HepG2 (cell line): Measurements from ENCODE around the gene IDNK. TPM values are rescaled to one million over a fixed set of nuclear protein-coding genes. Genes with fewer than 3 reads are reported as not detected.

Experiments used
- ARID2 ChIP-seq: sonication (generic); formaldehyde crosslinking; IDR thresholded peaks from 2 replicates; pipeline ENCODE4 v1.8.1; 2022; ENCODE audit warnings: mild to moderate bottlenecking, missing genetic modification reagents, borderline replicate concordance
- CREB1 ChIP-seq, 2 experiments: fragments of 450-650 bp in 1 of 2; IDR thresholded peaks; 2 replicates each; pipeline ENCODE4 v1.6.1; 2016 to 2017; ENCODE audit warnings: control low read depth in 1 of 2, mild to moderate bottlenecking in 1 of 2, missing compliant biosample characterization in 1 of 2, missing genetic modification characterization in 1 of 2
- GABPB1 ChIP-seq: IDR thresholded peaks from 2 replicates; pipeline ENCODE4 v1.6.1; 2016; ENCODE audit warnings: mild to moderate bottlenecking, missing genetic modification reagents, moderate library complexity, missing compliant biosample characterization
- HNF4G ChIP-seq, 2 experiments: sonication (generic) in 1 of 2; formaldehyde crosslinking in 1 of 2; IDR thresholded peaks; 2 replicates each; pipeline versions ENCODE4 v1.4.0 to v1.6.1; 2011 to 2020; ENCODE audit warnings: borderline replicate concordance in 2 of 2, low read depth in 2 of 2, mild to moderate bottlenecking in 2 of 2, low read length in 1 of 2, missing genetic modification reagents in 1 of 2, moderate library complexity in 1 of 2
- KLF15 ChIP-seq: sonication (generic); formaldehyde crosslinking; IDR thresholded peaks from 2 replicates; pipeline ENCODE4 v1.8.1; 2023; ENCODE audit warnings: borderline replicate concordance, mild to moderate bottlenecking, inconsistent platforms, missing genetic modification reagents, mixed read lengths
- KLF6 ChIP-seq: IDR thresholded peaks from 2 replicates; pipeline ENCODE4 v1.8.0; 2016; ENCODE audit warnings: missing biosample characterization, missing genetic modification reagents
- MED1 ChIP-seq: sonication (generic); formaldehyde crosslinking; IDR thresholded peaks from 2 replicates; pipeline ENCODE4 v1.4.0; 2020; ENCODE audit warnings: missing genetic modification reagents
- NONO ChIP-seq, 2 experiments: fragments of 450-650 bp in 1 of 2; sonication (generic) in 1 of 2; formaldehyde crosslinking in 1 of 2; IDR thresholded peaks in 1 of 2; conservative IDR thresholded peaks in 1 of 2; 2 replicates each; pipeline versions ENCODE4 v1.6.1 to v1.8.0; 2017 to 2022; ENCODE audit warnings: mild to moderate bottlenecking in 1 of 2, missing genetic modification reagents in 1 of 2, moderate library complexity in 1 of 2
- RXRB ChIP-seq: IDR thresholded peaks from 2 replicates; pipeline ENCODE4 v1.6.1; 2016; ENCODE audit warnings: borderline replicate concordance, missing genetic modification reagents, missing compliant biosample characterization
- TFE3 ChIP-seq: IDR thresholded peaks from 2 replicates; pipeline ENCODE4 v1.6.1; 2016
- TOPORS ChIP-seq: sonication (generic); formaldehyde crosslinking; IDR thresholded peaks from 2 replicates; pipeline ENCODE4 v1.8.0; 2023; ENCODE audit warnings: mild to moderate bottlenecking, missing genetic modification reagents
- YY1 ChIP-seq: IDR thresholded peaks from 2 replicates; pipeline ENCODE4 v1.6.1; 2011; ENCODE audit warnings: low read length, low read depth, moderate library complexity, mild to moderate bottlenecking; ENCODE audit not compliant: insufficient read depth, insufficient replicate concordance
- ZBTB38 ChIP-seq: sonication (generic); formaldehyde crosslinking; IDR thresholded peaks from 2 replicates; pipeline ENCODE4 v1.5.1; 2020; ENCODE audit warnings: mild to moderate bottlenecking, missing genetic modification reagents
- ZC3H13 ChIP-seq: sonication (generic); formaldehyde crosslinking; IDR thresholded peaks from 2 replicates; pipeline ENCODE4 v1.8.1; 2023; ENCODE audit warnings: mild to moderate bottlenecking, missing genetic modification reagents, moderate library complexity
- ZKSCAN1 ChIP-seq: fragments of 150-350 bp; IDR thresholded peaks from 2 replicates; pipeline ENCODE4 v1.6.1; 2014; ENCODE audit warnings: low read length
- ZNF333 ChIP-seq: sonication (generic); formaldehyde crosslinking; IDR thresholded peaks from 2 replicates; pipeline ENCODE4 v1.4.0; 2020; ENCODE audit warnings: mild to moderate bottlenecking, missing genetic modification reagents, borderline replicate concordance
- ZNF563 ChIP-seq: sonication (generic); formaldehyde crosslinking; IDR thresholded peaks from 2 replicates; pipeline ENCODE4 v1.8.0; 2022; ENCODE audit warnings: mild to moderate bottlenecking, moderate library complexity, missing genetic modification reagents
- ZNF768 ChIP-seq: sonication (generic); formaldehyde crosslinking; IDR thresholded peaks from 2 replicates; pipeline ENCODE4 v1.4.0; 2020; ENCODE audit warnings: missing genetic modification reagents
- polyA plus RNA-seq, 8 experiments: library from polyadenylated mRNA; depleted of rRNA in 3 of 8; stranded (reverse) in 7 of 8; unstranded in 1 of 8; fragments of >200 nt; fragmentation: Illumina TruSeq in 4 of 8; extraction: Trizol in 4 of 8; gene quantifications; 2 replicates each; pipeline versions ENCODE4 v1.2.1 to v1.2.3, GENCODE V29; 2011 to 2016; ENCODE audit warnings: low read depth in 4 of 8, missing spikeins in 1 of 8, mixed read lengths in 1 of 8; ENCODE audit not compliant: insufficient read depth in 1 of 8
- total RNA-seq, 5 experiments: library from RNA; depleted of rRNA; stranded (reverse); fragments of >200 nt; fragmentation: Illumina TruSeq; extraction: Trizol; gene quantifications; 2 replicates each; pipeline ENCODE4 v1.2.3, GENCODE V29; 2016; ENCODE audit warnings: low read depth in 1 of 5
- TF ChIP-seq, protein P1 (sequence below): IDR thresholded peaks from 2 replicates; pipeline ENCODE4 v1.6.1; 2016; ENCODE audit warnings: mild to moderate bottlenecking
- TF ChIP-seq, protein P2 (sequence below): sonication (generic); formaldehyde crosslinking; IDR thresholded peaks from 2 replicates; pipeline ENCODE4 v1.4.0; 2020; ENCODE audit warnings: missing genetic modification reagents

The IDNK gene
- total and polyA plus RNA-seq, 2 of the 13 experiments (the other 11 are each of a cell fraction or from before 2014, with no cell fraction given), result 3.1 to 4.8 TPM

DNA sequence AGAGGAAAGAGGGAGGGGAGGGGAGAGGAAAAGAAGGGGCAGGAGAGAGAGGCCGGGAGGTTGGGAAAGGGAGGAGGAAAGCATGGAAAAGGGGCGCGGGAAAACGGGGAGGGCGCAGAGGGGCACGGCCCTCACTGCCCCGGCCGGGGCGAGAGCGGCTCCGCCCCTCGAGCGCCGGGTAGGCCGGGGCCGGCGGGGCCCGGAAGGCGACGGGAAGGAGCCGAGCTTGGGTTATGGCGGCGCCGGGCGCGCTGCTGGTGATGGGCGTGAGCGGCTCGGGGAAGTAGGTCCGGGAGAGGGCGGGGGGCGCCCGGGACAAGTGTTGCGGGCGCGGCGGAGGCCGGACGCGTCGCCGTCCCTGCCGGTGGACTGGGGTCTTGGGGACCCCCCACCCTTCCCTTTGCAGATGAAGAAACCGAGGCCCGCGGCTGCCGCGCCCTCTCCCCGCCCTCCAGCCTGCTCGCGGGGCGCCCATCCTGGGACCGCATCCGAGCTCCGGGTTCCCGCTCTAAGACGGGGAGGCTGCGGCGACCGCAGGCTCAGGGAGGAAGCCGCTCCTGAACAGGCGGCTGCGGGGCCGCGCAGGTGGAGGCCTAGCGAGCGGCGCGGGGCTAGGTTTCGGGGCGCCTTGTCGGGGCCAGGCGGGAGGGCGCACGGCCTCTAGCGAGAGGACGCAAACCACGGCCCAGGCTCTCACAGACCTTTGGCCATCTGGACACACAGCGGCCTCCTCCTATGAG is at the start of gene IDNK (continued):
- no peak for TF ChIP-seq NONO (IDR thresholded peaks at IDR 0.05)
- peak; percentile 80 for TF ChIP-seq NONO (CRISPR knock-in tag; conservative IDR thresholded peaks at IDR 0.05)
- 0 out of 2 replicates have a peak, but pooled peaks have one; percentile 7 for TF ChIP-seq MED1 (CRISPR knock-in tag)
- TF ChIP-seq ZBTB38 (CRISPR knock-in tag), result peak; percentile 31
- TF ChIP-seq ZNF333 (CRISPR knock-in tag), result peak; percentile 91; the same call in 1 of the 2 replicates
- peak; percentile 67; the same call in 1 of the 2 replicates for TF ChIP-seq ZNF563 (CRISPR knock-in tag)
- no peak for TF ChIP-seq RXRB (CRISPR knock-in tag)
- TF ChIP-seq HNF4G (IDR thresholded peaks at IDR 0.05; ENCODE audit: borderline replicate concordance, low read depth, low read length), result 0 out of 2 replicates have a peak, but pooled peaks have one; percentile 6
- TF ChIP-seq HNF4G (CRISPR knock-in tag; IDR thresholded peaks at IDR 0.05; ENCODE audit: borderline replicate concordance, low read depth), result no peak
- TF ChIP-seq, protein P1, sequence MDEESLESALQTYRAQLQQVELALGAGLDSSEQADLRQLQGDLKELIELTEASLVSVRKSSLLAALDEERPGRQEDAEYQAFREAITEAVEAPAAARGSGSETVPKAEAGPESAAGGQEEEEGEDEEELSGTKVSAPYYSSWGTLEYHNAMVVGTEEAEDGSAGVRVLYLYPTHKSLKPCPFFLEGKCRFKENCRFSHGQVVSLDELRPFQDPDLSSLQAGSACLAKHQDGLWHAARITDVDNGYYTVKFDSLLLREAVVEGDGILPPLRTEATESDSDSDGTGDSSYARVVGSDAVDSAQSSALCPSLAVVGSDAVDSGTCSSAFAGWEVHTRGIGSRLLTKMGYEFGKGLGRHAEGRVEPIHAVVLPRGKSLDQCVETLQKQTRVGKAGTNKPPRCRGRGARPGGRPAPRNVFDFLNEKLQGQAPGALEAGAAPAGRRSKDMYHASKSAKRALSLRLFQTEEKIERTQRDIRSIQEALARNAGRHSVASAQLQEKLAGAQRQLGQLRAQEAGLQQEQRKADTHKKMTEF (CRISPR knock-in tag), result peak; percentile 71
- peak; percentile 54 for TF ChIP-seq ARID2
- TF ChIP-seq KLF15 (CRISPR knock-in tag), result peak; percentile 46; the same call in 1 of the 2 replicates
- no peak for TF ChIP-seq ZKSCAN1
- peak; percentile 90 for TF ChIP-seq YY1
- TF ChIP-seq ZNF768, result peak; percentile 59; the same call in 1 of the 2 replicates
- peak; percentile 61; the same call in 1 of the 2 replicates for TF ChIP-seq ZC3H13 (CRISPR knock-in tag)
- TF ChIP-seq GABPB1 (CRISPR knock-in tag), result peak; percentile 76
- no peak for TF ChIP-seq CREB1 (IDR thresholded peaks at IDR 0.05)
- no peak for TF ChIP-seq CREB1 (CRISPR knock-in tag; IDR thresholded peaks at IDR 0.05)
- peak; percentile 71 for TF ChIP-seq TOPORS (CRISPR knock-in tag)
- TF ChIP-seq KLF6 (CRISPR knock-in tag), result peak; percentile 79; the same call in 1 of the 2 replicates
- TF ChIP-seq TFE3 (CRISPR knock-in tag), result peak; percentile 16; the same call in 1 of the 2 replicates
- TF ChIP-seq, protein P2, sequence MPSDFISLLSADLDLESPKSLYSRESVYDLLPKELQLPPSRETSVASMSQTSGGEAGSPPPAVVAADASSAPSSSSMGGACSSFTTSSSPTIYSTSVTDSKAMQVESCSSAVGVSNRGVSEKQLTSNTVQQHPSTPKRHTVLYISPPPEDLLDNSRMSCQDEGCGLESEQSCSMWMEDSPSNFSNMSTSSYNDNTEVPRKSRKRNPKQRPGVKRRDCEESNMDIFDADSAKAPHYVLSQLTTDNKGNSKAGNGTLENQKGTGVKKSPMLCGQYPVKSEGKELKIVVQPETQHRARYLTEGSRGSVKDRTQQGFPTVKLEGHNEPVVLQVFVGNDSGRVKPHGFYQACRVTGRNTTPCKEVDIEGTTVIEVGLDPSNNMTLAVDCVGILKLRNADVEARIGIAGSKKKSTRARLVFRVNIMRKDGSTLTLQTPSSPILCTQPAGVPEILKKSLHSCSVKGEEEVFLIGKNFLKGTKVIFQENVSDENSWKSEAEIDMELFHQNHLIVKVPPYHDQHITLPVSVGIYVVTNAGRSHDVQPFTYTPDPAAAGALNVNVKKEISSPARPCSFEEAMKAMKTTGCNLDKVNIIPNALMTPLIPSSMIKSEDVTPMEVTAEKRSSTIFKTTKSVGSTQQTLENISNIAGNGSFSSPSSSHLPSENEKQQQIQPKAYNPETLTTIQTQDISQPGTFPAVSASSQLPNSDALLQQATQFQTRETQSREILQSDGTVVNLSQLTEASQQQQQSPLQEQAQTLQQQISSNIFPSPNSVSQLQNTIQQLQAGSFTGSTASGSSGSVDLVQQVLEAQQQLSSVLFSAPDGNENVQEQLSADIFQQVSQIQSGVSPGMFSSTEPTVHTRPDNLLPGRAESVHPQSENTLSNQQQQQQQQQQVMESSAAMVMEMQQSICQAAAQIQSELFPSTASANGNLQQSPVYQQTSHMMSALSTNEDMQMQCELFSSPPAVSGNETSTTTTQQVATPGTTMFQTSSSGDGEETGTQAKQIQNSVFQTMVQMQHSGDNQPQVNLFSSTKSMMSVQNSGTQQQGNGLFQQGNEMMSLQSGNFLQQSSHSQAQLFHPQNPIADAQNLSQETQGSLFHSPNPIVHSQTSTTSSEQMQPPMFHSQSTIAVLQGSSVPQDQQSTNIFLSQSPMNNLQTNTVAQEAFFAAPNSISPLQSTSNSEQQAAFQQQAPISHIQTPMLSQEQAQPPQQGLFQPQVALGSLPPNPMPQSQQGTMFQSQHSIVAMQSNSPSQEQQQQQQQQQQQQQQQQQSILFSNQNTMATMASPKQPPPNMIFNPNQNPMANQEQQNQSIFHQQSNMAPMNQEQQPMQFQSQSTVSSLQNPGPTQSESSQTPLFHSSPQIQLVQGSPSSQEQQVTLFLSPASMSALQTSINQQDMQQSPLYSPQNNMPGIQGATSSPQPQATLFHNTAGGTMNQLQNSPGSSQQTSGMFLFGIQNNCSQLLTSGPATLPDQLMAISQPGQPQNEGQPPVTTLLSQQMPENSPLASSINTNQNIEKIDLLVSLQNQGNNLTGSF, result no peak
